Measurements from ENCODE around the gene MTX1.
"Not testable (repeated sequence)": the region's sequence is repeated elsewhere in the genome, so short reads cannot be mapped to it uniquely, and the experiment has no call there.

DNA sequence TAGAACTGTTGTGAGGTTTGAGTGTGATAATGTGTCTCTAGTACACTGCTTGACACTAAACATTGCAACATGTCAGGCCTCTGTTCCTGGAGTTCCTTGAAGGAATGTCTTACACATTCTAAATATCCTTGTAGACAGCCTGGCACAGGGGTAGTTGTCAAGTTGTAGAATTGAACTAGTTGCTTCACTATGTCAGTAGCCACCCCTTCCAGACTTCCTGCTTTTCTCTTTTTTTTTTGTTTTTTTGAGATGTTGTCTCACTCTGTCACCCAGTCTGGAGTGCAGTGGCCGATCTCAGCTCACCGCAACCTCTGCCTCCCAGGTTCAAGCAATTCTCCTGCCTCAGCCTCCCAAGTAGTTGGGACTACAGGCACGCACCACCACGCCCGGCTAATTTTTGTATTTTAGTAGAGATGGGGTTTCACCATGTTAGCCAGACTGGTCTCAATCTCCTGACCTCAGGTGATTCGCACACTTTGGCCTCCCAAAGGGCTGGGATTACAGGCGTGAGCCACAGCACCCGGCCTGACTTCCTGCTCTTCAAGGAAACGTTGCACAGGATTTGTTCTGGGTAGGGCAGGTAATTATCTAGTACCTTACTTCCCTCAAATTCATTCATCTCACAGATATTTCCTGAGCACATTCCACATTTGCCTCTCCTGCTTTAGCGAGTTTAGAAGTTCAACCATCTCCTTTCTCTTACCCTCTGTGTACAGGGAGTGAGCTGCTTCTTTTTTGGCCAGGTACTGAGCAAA lies 11.9 kb downstream of the MTX1 start:
- not testable (repeated sequence) for TF ChIP-seq EZH2 (IDR thresholded peaks at IDR 0.05; ENCODE audit: insufficient read depth, poor library complexity, severe bottlenecking); EZH2phosphoT487 (IDR thresholded peaks at IDR 0.05; ENCODE audit: insufficient read depth, low read depth)

Measured in GM23248 (cell line).